HepG2 (cell line): ENCODE results near the gene RTBDN. TPM values are rescaled to one million over a fixed set of nuclear protein-coding genes. Genes with fewer than 3 reads are reported as not detected.

Experiments
- CCDC6 ChIP-seq: sonication (generic); formaldehyde crosslinking; IDR thresholded peaks from 2 replicates; pipeline ENCODE4 v1.8.1; 2022; ENCODE audit warnings: mild to moderate bottlenecking, missing genetic modification reagents, moderate library complexity
- CENPX ChIP-seq: sonication (generic); formaldehyde crosslinking; IDR thresholded peaks from 2 replicates; pipeline ENCODE4 v1.9.0; 2021; ENCODE audit warnings: mild to moderate bottlenecking, missing genetic modification reagents, moderate library complexity
- GPBP1L1 ChIP-seq: sonication (generic); formaldehyde crosslinking; IDR thresholded peaks from 2 replicates; pipeline ENCODE4 v1.5.0; 2020; ENCODE audit warnings: mild to moderate bottlenecking, missing genetic modification reagents
- HBP1 ChIP-seq: IDR thresholded peaks from 2 replicates; pipeline ENCODE4 v1.6.1; 2016; ENCODE audit warnings: low read depth, control low read depth
- HMG20A ChIP-seq: IDR thresholded peaks from 2 replicates; pipeline ENCODE4 v1.6.1; 2016; ENCODE audit warnings: borderline replicate concordance
- KMT2A ChIP-seq: sonication (generic); formaldehyde crosslinking; IDR thresholded peaks from 2 replicates; pipeline ENCODE4 v1.4.0; 2020; ENCODE audit warnings: missing genetic modification reagents
- PRDM4 ChIP-seq: sonication (generic); formaldehyde crosslinking; IDR thresholded peaks from 2 replicates; pipeline ENCODE4 v1.9.0; 2021; ENCODE audit warnings: missing genetic modification reagents, borderline replicate concordance
- SAFB2 ChIP-seq: sonication (generic); formaldehyde crosslinking; IDR thresholded peaks from 2 replicates; pipeline ENCODE4 v1.5.1; 2020; ENCODE audit warnings: missing genetic modification reagents, low read depth, mild to moderate bottlenecking, borderline replicate concordance
- SP5 ChIP-seq: IDR thresholded peaks from 2 replicates; pipeline ENCODE4 v1.6.1; 2016; ENCODE audit warnings: low read depth, borderline replicate concordance
- TBX2 ChIP-seq: sonication (generic); formaldehyde crosslinking; IDR thresholded peaks from 2 replicates; pipeline ENCODE4 v1.5.0; 2020; ENCODE audit warnings: missing genetic modification reagents, mild to moderate bottlenecking, borderline replicate concordance
- TCF12 ChIP-seq, 2 experiments: fragments of 450-650 bp in 1 of 2; sonication (generic) in 1 of 2; formaldehyde crosslinking in 1 of 2; IDR thresholded peaks; 2 replicates each; pipeline versions ENCODE4 v1.6.1 to v1.8.0; 2017 to 2022; ENCODE audit warnings: antibody characterized with exemption in 1 of 2, mild to moderate bottlenecking in 1 of 2, missing genetic modification reagents in 1 of 2, moderate library complexity in 1 of 2
- ZNF282 ChIP-seq: fragments of 450-650 bp; IDR thresholded peaks from 2 replicates; pipeline ENCODE4 v1.6.1; 2018; ENCODE audit not compliant: partially characterized antibody
- ZNF354B ChIP-seq: sonication (generic); formaldehyde crosslinking; IDR thresholded peaks from 2 replicates; pipeline ENCODE4 v1.8.0; 2022; ENCODE audit warnings: mild to moderate bottlenecking, missing genetic modification reagents
- polyA plus RNA-seq, 8 experiments: library from polyadenylated mRNA; depleted of rRNA in 3 of 8; stranded (reverse) in 7 of 8; unstranded in 1 of 8; fragments of >200 nt; fragmentation: Illumina TruSeq in 4 of 8; extraction: Trizol in 4 of 8; gene quantifications; 2 replicates each; pipeline versions ENCODE4 v1.2.1 to v1.2.3, GENCODE V29; 2011 to 2016; ENCODE audit warnings: low read depth in 4 of 8, missing spikeins in 1 of 8, mixed read lengths in 1 of 8; ENCODE audit not compliant: insufficient read depth in 1 of 8
- total RNA-seq, 5 experiments: library from RNA; depleted of rRNA; stranded (reverse); fragments of >200 nt; fragmentation: Illumina TruSeq; extraction: Trizol; gene quantifications; 2 replicates each; pipeline ENCODE4 v1.2.3, GENCODE V29; 2016; ENCODE audit warnings: low read depth in 1 of 5
- TF ChIP-seq, protein P1 (sequence below): sonication (generic); formaldehyde crosslinking; IDR thresholded peaks from 2 replicates; pipeline ENCODE4 v1.4.0; 2020; ENCODE audit warnings: mild to moderate bottlenecking, missing genetic modification reagents
- TF ChIP-seq, protein P2 (sequence below): sonication (generic); formaldehyde crosslinking; IDR thresholded peaks from 2 replicates; pipeline ENCODE4 v1.5.1; 2020; ENCODE audit warnings: mild to moderate bottlenecking, missing genetic modification reagents, borderline replicate concordance

RTBDN gene
- total and polyA plus RNA-seq, 2 of the 13 experiments (the other 11 are each of a cell fraction or from before 2014, with no cell fraction given): 0.27 to 0.48 TPM

DNA sequence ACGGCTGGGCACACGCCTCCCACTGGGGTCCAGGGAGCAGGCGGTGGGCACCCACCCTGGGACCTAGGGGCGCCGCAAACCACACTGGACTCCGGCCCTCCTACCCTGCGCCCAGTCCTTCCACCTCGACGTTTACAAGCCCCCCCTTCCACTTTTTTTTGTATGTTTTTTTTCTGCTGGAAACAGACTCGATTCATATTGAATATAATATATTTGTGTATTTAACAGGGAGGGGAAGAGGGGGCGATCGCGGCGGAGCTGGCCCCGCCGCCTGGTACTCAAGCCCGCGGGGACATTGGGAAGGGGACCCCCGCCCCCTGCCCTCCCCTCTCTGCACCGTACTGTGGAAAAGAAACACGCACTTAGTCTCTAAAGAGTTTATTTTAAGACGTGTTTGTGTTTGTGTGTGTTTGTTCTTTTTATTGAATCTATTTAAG lies 41.5 kb downstream of the RTBDN start (continued):
- TF ChIP-seq HMG20A (CRISPR knock-in tag): 0 out of 2 replicates have a peak, but pooled peaks have one; percentile 5
- TF ChIP-seq GPBP1L1 (CRISPR knock-in tag): no peak
- TF ChIP-seq SP5: no peak
- TF ChIP-seq PRDM4 (CRISPR knock-in tag): no peak
- no peak for TF ChIP-seq ZNF282
- 0 out of 2 replicates have a peak, but pooled peaks have one; percentile 0 for TF ChIP-seq TBX2
- TF ChIP-seq, protein P1, sequence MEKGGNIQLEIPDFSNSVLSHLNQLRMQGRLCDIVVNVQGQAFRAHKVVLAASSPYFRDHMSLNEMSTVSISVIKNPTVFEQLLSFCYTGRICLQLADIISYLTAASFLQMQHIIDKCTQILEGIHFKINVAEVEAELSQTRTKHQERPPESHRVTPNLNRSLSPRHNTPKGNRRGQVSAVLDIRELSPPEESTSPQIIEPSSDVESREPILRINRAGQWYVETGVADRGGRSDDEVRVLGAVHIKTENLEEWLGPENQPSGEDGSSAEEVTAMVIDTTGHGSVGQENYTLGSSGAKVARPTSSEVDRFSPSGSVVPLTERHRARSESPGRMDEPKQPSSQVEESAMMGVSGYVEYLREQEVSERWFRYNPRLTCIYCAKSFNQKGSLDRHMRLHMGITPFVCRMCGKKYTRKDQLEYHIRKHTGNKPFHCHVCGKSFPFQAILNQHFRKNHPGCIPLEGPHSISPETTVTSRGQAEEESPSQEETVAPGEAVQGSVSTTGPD (CRISPR knock-in tag): no peak
- TF ChIP-seq, protein P2, sequence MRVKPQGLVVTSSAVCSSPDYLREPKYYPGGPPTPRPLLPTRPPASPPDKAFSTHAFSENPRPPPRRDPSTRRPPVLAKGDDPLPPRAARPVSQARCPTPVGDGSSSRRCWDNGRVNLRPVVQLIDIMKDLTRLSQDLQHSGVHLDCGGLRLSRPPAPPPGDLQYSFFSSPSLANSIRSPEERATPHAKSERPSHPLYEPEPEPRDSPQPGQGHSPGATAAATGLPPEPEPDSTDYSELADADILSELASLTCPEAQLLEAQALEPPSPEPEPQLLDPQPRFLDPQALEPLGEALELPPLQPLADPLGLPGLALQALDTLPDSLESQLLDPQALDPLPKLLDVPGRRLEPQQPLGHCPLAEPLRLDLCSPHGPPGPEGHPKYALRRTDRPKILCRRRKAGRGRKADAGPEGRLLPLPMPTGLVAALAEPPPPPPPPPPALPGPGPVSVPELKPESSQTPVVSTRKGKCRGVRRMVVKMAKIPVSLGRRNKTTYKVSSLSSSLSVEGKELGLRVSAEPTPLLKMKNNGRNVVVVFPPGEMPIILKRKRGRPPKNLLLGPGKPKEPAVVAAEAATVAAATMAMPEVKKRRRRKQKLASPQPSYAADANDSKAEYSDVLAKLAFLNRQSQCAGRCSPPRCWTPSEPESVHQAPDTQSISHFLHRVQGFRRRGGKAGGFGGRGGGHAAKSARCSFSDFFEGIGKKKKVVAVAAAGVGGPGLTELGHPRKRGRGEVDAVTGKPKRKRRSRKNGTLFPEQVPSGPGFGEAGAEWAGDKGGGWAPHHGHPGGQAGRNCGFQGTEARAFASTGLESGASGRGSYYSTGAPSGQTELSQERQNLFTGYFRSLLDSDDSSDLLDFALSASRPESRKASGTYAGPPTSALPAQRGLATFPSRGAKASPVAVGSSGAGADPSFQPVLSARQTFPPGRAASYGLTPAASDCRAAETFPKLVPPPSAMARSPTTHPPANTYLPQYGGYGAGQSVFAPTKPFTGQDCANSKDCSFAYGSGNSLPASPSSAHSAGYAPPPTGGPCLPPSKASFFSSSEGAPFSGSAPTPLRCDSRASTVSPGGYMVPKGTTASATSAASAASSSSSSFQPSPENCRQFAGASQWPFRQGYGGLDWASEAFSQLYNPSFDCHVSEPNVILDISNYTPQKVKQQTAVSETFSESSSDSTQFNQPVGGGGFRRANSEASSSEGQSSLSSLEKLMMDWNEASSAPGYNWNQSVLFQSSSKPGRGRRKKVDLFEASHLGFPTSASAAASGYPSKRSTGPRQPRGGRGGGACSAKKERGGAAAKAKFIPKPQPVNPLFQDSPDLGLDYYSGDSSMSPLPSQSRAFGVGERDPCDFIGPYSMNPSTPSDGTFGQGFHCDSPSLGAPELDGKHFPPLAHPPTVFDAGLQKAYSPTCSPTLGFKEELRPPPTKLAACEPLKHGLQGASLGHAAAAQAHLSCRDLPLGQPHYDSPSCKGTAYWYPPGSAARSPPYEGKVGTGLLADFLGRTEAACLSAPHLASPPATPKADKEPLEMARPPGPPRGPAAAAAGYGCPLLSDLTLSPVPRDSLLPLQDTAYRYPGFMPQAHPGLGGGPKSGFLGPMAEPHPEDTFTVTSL: 0 out of 2 replicates have a peak, but pooled peaks have one; percentile 2
- TF ChIP-seq CENPX (CRISPR knock-in tag): no peak
- no peak for TF ChIP-seq KMT2A (CRISPR knock-in tag)
- no peak for TF ChIP-seq TCF12 (IDR thresholded peaks at IDR 0.05)
- no peak for TF ChIP-seq TCF12 (CRISPR knock-in tag; IDR thresholded peaks at IDR 0.05)
- TF ChIP-seq ZNF354B (CRISPR knock-in tag): 0 out of 2 replicates have a peak, but pooled peaks have one; percentile 12
- TF ChIP-seq CCDC6: no peak
- TF ChIP-seq HBP1 (CRISPR knock-in tag): no peak
- peak; percentile 10; the same call in 1 of the 2 replicates for TF ChIP-seq SAFB2 (CRISPR knock-in tag)
